SJCRH30 (cell line): ENCODE data around the gene ZNF580. TPM values are rescaled to one million over a fixed set of nuclear protein-coding genes. Genes with fewer than 3 reads are reported as not detected.
A peak's percentile ranks its signal among the peaks of the same experiment; 100 is the strongest.

ENCODE experiments used
- DNase-seq, 2 experiments: peaks; one replicate each; pipeline ENCODE4 v3.0.0-alpha.2; 2015 to 2020
- H3K27ac ChIP-seq: fragments of 250-450 bp; sonication (Bioruptor Pico); 2 replicates; pipeline ENCODE4 v1.5.1; 2020; ENCODE audit warnings: mild to moderate bottlenecking, moderate library complexity
- H3K27me3 ChIP-seq: fragments of 250-450 bp; sonication (Bioruptor Pico); 2 replicates; pipeline ENCODE4 v1.5.1; 2020; ENCODE audit warnings: mild to moderate bottlenecking, moderate library complexity
- H3K36me3 ChIP-seq: fragments of 250-450 bp; sonication (Bioruptor Pico); 2 replicates; pipeline ENCODE4 v1.5.1; 2020; ENCODE audit warnings: mild to moderate bottlenecking, moderate library complexity
- H3K4me1 ChIP-seq: fragments of 250-450 bp; sonication (Bioruptor Pico); 2 replicates; pipeline ENCODE4 v1.5.1; 2020; ENCODE audit warnings: mild to moderate bottlenecking, moderate library complexity
- H3K4me3 ChIP-seq: fragments of 250-450 bp; sonication (Bioruptor Pico); 2 replicates; pipeline ENCODE4 v1.5.1; 2020; ENCODE audit warnings: mild to moderate bottlenecking, moderate library complexity
- H3K9me3 ChIP-seq: fragments of 250-450 bp; sonication (Bioruptor Pico); replicated peaks from 2 replicates; pipeline ENCODE4 v1.5.1; 2020; ENCODE audit warnings: mild to moderate bottlenecking, moderate library complexity
- total RNA-seq: library from RNA; depleted of rRNA; stranded (reverse); fragments of >200 nt; shearing (Covaris generic); gene quantifications from 2 replicates; pipeline ENCODE4 v1.2.3, GENCODE V29; 2014

ZNF580 gene
- total RNA-seq, 1 experiment from 2014 or later = 7.9 TPM

- peak; percentile 97 for DNase-seq
- Histone ChIP-seq H3K4me1 (peaks cover 3% of the 10 kb centered on the region; the same call in 1 of the 2 replicates), H3K4me3 (peak within 1 kb of the TSS; percentile 71), H3K36me3 (peaks cover 12% of the 10 kb centered on the region), H3K27me3 (no peaks in the 10 kb centered on the region), H3K27ac (peak within 1 kb of the TSS; percentile 29; the same call in 1 of the 2 replicates), H3K9me3 (no peaks in the 10 kb centered on the region)
Observed at GRCh38 chr19:55674841-55675660, 34.2 kb downstream of the ZNF580 start, which contains the start of gene EPN1. Gene EPN1, plus strand, starts transcription at chr19:55675226. Its CDS starts 3,402 bp downstream, at chr19:55678628.

GRCh38 chr19:55675661-55676354, 35.0 kb downstream of the ZNF580 start:
- no peak for DNase-seq
- no peaks in the 10 kb centered on the region for H3K9me3 ChIP-seq
- H3K4me3 ChIP-seq = peak overlapping the region; percentile 71
- no peaks in the 10 kb centered on the region for H3K27me3 ChIP-seq
- peaks cover 3% of the 10 kb centered on the region; the same call in 1 of the 2 replicates for H3K4me1 ChIP-seq
- peak overlapping the region; percentile 29; the same call in 1 of the 2 replicates for H3K27ac ChIP-seq
- H3K36me3 ChIP-seq = peaks cover 11% of the 10 kb centered on the region

GRCh38 chr19:55676383-55676782, 35.6 kb downstream of the ZNF580 start:
- peaks cover 12% of the 10 kb centered on the region for H3K36me3 ChIP-seq
- H3K27me3 ChIP-seq = no peaks in the 10 kb centered on the region
- peaks cover 3% of the 10 kb centered on the region; the same call in 1 of the 2 replicates for H3K4me1 ChIP-seq
- no peak overlapping the region for H3K27ac ChIP-seq
- no peak overlapping the region for H3K4me3 ChIP-seq
- no peaks in the 10 kb centered on the region for H3K9me3 ChIP-seq
- no peak for DNase-seq

- H3K4me1 ChIP-seq = peaks cover 3% of the 10 kb centered on the region; the same call in 1 of the 2 replicates
- peaks cover 10% of the 10 kb centered on the region for H3K36me3 ChIP-seq
- no peaks in the 10 kb centered on the region for H3K9me3 ChIP-seq
- DNase-seq = no peak
- H3K27ac ChIP-seq = no peak overlapping the region
- H3K4me3 ChIP-seq = no peak overlapping the region
- no peaks in the 10 kb centered on the region for H3K27me3 ChIP-seq
Observed at GRCh38 chr19:55676889-55677505, 36.2 kb downstream of the ZNF580 start.

DNA sequence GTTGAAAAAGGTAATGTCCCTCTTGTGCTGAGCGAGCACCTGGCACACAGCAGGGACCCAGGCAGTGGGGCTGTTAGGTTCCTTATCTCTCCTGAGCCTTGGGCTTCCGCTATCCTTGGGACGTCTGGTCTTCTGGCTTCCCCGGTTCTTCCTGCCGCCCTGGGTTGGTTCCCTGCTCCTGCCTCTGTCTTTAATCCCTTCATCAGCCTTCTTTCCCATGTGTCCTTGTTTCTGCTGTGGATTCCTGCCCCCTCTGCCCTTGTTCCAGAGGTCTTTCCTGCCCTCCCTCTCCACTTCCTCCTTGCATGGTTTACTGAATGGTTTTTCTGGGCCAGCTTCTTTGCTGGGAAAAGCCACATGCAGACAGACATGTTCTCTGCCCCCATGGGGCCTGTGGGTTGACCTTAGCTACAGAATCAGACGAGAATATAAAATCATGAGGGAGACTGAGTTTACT, 36.8 kb downstream of the ZNF580 start:
- Histone ChIP-seq H3K9me3 (no peaks in the 10 kb centered on the region), H3K4me1 (no peaks in the 10 kb centered on the region), H3K36me3 (peaks cover 11% of the 10 kb centered on the region), H3K4me3 (no peak overlapping the region), H3K27me3 (no peaks in the 10 kb centered on the region), H3K27ac (no peak overlapping the region)
- no peak for DNase-seq

- Histone ChIP-seq H3K9me3 (no peaks in the 10 kb centered on the region), H3K36me3 (peaks cover 17% of the 10 kb centered on the region), H3K4me1 (no peaks in the 10 kb centered on the region), H3K27me3 (no peaks in the 10 kb centered on the region), H3K27ac (no peak overlapping the region), H3K4me3 (no peak overlapping the region)
- DNase-seq = no peak
Observed at GRCh38 chr19:55678121-55678671, 37.4 kb downstream of the ZNF580 start.

DNA sequence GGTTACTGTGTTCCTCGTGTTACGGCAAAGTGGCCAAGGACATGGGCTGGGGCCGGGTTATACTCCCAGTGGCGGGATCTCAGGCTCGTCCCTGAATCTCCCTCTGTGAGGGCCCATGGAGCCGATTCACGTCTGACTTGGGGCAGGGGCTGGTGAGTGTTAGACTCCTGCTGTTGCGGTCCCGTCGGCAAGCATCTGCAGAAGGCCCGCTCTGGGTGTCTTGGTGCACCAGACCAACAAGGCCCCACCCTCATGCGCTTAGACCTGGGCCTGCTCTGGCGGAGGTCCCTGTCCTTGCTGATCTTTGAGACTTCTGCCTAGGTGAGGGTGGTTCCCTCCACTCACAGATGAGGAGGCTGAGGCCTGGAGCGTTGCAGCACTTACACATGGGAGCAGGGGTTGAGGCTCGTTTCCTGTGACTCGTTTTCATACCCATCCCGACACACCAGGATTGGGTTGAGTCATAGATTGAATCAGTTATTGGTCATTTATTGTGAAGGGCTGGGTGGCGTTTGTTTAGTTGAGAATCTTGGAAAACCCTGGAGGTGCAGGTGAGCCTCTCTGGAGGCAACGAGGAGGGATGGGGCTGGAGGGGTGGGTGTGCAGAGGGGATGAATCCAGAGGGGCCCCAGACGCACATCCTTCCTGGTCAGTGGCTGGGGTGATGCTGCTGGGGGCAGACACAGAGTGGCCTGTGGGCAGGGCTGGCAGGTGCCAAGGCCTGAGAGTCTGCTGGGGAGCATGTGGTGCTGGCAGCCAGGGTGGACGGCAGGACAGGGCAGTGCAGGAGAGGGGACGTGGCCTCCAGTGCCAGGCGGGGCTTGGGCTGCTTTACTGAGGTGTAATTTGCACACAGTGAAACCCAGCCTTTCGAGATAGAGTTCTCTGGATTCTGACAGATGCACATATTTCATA, 38.8 kb downstream of the ZNF580 start:
- Histone ChIP-seq H3K27me3 (no peaks in the 10 kb centered on the region), H3K27ac (no peak overlapping the region), H3K4me3 (no peak overlapping the region), H3K9me3 (no peaks in the 10 kb centered on the region), H3K36me3 (peaks cover 19% of the 10 kb centered on the region), H3K4me1 (no peaks in the 10 kb centered on the region)
- no peak for DNase-seq

DNA sequence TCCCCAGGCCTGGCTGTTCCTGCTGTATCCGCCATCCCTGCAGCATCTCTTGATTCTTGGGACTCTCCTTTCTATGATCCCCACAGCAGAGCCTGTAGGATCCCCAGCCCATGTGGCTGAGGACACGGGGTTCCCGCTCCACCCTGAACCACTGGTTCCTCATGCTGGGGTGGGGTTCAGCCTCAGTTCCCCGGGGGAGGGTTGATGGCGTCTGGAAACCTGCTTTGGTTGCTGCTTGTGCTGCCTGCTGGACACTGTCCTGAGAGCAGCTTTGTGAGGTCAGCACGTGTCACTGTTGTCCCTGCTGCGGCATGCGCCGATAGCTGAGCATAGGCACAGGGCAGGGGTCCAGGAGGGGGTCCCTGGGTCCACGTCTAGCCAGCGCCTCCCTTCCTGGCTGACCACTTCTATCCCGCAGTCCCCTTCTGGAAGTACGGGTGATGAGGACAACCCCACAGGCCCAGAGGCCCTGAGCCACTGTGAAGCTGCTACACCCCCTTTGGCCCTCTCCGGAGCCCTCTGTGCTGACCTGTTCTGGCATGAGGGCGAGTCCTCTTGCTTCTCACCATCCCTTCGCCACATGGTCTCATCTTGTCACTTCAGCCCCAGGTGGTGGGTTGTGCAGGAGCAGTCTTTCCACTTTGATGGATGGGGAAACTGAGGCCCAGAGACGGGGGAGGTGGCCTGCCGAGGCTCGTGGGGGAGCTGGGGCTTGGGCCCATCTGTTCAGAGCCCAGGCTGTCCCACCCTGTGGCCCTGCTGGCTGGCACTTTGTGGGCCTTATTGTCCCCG, 39.7 kb downstream of the ZNF580 start:
- no peaks in the 10 kb centered on the region for H3K27me3 ChIP-seq
- H3K4me1 ChIP-seq = no peaks in the 10 kb centered on the region
- H3K27ac ChIP-seq = no peak overlapping the region
- H3K9me3 ChIP-seq = no peaks in the 10 kb centered on the region
- no peak overlapping the region for H3K4me3 ChIP-seq
- peaks cover 22% of the 10 kb centered on the region for H3K36me3 ChIP-seq
- DNase-seq = no peak

DNA sequence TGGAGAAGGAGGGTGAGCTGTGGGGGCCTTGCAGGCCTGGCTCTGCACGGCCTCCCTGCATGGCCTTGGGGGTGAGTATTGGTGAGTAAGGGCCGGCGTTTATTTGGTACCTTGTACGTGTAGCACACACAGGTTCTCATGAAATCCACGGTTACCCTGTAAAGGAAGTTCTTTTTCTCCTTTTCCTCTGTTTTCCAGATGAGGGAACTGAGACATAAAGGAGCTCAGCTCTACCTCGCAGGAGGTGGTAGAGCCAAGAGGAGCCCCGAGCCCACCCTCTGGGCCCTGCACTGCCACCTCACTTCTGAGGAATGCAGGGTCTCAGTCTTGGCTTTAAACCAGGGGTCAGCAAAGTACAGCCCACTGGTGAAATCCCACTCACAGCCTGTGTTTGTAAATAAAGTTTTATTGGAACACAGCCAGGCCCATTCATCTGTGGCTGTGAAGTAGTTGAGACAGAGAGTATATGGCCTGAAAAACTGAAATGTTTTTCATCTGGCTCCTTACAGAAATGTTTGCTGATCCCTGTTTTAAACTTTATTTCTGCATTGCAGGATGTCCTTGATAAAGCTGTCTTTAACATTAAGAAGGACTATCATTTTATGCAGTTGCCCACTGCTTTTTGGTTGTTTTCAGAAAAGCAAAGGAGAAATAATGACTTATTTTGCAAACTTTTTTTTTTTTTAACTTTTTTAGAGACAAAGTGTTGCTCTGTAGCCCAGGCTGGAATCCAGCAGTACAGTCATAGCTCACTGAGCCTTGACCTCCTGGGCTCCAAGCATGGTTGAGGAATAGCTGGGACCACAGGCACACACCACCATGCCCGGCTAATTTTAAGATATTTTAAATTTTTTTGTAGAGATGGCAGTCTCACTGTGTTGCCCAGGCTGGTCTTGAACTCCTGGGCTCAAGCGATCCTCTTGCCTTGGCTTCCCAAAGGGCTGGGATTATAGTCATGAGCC, 40.6 kb downstream of the ZNF580 start:
- Histone ChIP-seq H3K27me3 (no peaks in the 10 kb centered on the region), H3K9me3 (no peaks in the 10 kb centered on the region), H3K4me3 (no peak overlapping the region), H3K4me1 (no peaks in the 10 kb centered on the region), H3K27ac (no peak overlapping the region), H3K36me3 (peaks cover 22% of the 10 kb centered on the region)
- DNase-seq = no peak

DNA sequence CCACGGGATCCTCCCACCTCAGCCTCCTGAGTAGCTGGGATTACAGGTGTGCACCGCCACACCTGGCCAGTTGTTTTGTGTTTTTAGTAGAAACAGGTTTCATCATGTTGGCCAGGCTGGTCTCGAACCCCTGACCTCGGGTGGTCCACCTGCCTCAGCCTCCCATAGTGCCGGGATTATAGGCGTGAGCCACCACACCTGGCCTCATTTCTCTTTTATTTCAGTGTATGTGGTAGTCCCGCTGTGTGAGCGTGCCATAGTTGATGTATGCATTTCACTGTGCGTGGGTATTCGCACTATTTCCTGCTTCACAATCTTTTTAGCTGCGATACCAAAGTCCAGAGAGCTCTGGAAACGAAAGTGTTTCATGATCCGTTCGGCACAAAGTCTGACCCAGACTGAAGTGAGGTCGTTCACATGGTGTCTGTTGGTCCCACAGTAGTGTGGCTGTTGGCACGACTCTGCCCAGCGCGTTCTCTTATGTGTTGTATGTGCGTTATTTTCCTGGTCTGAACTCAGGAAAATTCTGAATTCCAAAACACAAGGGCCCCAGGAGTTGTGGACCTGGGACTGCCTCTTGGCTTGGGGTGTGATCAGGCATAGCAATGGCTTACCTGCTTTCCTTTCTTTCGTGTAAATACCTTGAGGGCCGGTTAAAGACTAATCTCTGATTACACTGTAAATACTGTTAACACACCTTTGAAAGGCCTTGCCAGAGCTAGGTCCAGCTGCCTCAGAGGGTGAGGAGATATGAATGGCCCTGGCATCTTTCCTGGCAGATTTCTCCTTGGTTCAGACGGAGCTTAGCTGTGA, 42.9 kb downstream of the ZNF580 start:
- no peak for DNase-seq
- Histone ChIP-seq H3K9me3 (no peaks in the 10 kb centered on the region), H3K27me3 (no peaks in the 10 kb centered on the region), H3K36me3 (peaks cover 22% of the 10 kb centered on the region), H3K27ac (no peak overlapping the region), H3K4me1 (peaks cover 6% of the 10 kb centered on the region), H3K4me3 (no peak overlapping the region)

DNA sequence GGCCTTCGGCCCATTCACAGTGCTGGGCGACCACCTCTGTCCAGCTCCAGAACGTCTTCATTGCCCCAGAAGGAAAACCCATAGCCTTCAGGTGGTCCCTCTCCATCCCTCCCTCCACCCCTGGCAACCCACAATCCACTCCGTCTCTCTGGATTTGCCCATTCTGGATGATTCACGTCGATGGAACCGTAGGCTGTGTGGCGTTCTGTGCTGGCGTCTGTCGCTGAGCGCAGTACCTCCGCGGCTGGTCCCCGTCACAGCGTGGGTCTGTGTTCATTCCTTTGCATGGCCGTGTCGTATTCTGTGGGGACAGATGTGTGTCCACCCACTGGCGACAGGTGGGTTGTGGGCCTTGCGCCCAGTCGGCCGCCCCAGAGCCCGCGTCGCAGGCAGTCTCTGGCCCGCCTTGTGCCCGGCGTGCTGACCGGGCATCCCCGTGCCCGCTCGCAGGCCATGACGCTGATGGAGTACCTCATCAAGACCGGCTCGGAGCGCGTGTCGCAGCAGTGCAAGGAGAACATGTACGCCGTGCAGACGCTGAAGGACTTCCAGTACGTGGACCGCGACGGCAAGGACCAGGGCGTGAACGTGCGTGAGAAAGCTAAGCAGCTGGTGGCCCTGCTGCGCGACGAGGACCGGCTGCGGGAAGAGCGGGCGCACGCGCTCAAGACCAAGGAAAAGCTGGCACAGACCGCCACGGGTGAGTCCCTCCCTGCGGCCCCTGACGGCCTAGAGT, 44.3 kb downstream of the ZNF580 start:
- no peak for DNase-seq
- peaks cover 31% of the 10 kb centered on the region for H3K36me3 ChIP-seq

More for the DNA sequence above, 44.3 kb downstream of the ZNF580 start:
- Histone ChIP-seq H3K27me3 (no peaks in the 10 kb centered on the region), H3K9me3 (no peaks in the 10 kb centered on the region), H3K4me1 (peaks cover 12% of the 10 kb centered on the region), H3K4me3 (no peak overlapping the region), H3K27ac (no peak overlapping the region)
